AG09319 (cell line): ENCODE data around the gene MUC4.
"Not testable (repeated sequence)": the region's sequence is repeated elsewhere in the genome, so short reads cannot be mapped to it uniquely, and the experiment has no call there.

Experiments
- DNase-seq: peaks from one replicate; pipeline ENCODE4 v3.0.0-alpha.2; 2010; ENCODE audit warnings: low read depth; ENCODE audit errors: extremely low read depth
- TF ChIP-seq, protein P1 (sequence below): IDR thresholded peaks from 2 replicates; pipeline ENCODE4 v1.5.1; 2011; ENCODE audit warnings: low read depth, mild to moderate bottlenecking, inconsistent platforms, low read length, moderate library complexity

MUC4 gene

DNA sequence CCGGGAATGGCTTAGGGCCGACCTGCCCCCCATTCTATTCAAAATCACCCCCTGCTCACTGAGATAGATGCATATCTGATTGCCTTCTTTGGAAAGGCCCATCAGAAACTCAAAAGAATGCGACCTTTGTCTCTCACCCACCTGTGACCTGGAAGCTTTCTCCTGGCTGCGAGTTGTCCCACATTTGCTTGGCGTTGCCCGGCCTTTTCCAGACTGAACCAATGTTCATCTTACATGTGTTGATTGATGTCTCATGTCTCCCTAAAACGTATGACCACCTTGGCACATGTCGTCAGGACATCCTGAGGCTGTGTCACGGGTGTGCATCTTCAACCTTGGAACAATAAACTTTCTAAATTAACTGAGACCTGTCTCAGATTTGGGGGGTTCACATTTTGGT is 94.3 kb downstream of the MUC4 start:
- TF ChIP-seq, protein P1, sequence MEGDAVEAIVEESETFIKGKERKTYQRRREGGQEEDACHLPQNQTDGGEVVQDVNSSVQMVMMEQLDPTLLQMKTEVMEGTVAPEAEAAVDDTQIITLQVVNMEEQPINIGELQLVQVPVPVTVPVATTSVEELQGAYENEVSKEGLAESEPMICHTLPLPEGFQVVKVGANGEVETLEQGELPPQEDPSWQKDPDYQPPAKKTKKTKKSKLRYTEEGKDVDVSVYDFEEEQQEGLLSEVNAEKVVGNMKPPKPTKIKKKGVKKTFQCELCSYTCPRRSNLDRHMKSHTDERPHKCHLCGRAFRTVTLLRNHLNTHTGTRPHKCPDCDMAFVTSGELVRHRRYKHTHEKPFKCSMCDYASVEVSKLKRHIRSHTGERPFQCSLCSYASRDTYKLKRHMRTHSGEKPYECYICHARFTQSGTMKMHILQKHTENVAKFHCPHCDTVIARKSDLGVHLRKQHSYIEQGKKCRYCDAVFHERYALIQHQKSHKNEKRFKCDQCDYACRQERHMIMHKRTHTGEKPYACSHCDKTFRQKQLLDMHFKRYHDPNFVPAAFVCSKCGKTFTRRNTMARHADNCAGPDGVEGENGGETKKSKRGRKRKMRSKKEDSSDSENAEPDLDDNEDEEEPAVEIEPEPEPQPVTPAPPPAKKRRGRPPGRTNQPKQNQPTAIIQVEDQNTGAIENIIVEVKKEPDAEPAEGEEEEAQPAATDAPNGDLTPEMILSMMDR, result no peak
- DNase-seq, result no peak

DNA sequence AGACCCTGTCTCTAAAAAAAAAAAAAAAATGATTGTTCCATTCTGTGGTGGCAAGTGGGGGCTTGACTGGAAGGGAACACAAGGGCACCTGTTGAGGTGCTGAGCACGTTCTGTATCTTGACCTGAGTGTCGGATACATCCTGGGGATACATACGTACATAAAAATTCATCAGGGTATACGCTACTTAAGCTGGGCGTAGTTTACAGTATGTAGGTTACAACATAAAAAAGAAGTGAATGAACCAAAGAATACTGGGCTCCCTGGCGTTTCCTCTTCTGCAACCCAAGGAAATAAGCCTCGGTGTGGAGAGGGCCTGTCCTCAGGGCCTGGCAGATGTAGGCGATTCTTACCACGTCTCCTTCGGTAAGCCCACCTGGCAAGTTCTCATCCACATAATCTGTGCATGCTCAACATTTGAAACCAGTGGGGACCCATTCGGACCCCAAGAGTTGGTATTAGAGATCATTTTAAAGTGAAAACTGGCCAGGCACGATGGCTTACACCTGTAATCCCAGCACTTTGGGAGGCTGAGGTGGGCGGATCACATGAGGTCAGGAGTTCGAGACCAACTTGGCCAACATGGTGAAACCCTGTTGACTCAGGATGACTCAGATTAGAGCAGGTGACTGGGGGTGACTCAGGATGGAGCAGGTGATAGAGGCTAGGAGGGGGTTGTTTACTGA is 96.0 kb downstream of the MUC4 start:
- no peak for DNase-seq
- TF ChIP-seq, protein P1, result no peak

DNA sequence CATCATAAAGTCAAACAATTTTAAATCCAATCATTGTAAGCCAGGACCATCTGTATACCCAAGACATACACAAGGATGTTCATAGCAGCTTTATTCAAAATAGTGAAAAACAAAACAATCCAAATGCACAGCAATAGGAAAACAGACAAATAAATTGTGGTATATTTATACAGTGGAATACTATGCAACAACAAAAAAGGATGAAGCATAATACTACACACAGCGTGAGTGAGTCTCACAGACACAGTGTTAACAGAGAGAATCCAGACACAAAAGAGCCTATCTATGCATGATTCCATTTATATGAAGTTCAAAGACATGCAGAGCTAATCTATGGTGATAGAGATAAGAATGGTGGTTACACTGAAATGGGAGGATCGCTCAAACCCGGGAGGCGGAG is 96.6 kb downstream of the MUC4 start:
- TF ChIP-seq, protein P1, result no peak
- no peak for DNase-seq

DNA sequence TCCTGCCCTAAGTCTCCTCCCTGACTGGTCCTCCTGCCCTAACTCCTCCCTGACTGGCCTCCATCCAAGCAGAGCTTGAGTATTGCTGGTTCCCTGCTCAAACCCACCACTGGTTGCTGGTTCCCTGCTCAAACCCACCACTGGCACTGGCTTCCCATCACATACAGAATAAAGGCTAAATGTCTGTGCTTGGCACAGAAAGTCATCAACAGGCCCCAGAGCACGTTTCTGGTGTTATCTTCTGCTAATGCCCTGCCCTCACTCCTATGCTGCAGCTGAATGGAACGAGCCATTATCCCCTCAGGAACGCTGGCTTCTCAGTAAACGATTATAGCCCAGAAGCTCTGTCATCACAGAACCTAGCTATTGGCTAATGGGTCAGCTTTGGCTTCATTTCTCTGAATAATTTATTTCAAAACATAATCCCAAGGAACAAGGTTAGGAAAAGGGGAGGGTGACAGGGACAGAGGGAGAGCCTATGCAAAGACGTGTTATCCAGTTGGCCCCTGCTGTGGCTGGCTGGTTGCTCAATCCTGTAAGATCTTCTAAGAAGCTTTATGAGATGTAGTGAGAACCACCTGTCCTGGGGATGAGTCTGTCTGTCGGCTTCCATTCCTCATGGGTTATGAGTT is 97.2 kb downstream of the MUC4 start:
- TF ChIP-seq, protein P1, result no peak
- DNase-seq, result no peak

DNA sequence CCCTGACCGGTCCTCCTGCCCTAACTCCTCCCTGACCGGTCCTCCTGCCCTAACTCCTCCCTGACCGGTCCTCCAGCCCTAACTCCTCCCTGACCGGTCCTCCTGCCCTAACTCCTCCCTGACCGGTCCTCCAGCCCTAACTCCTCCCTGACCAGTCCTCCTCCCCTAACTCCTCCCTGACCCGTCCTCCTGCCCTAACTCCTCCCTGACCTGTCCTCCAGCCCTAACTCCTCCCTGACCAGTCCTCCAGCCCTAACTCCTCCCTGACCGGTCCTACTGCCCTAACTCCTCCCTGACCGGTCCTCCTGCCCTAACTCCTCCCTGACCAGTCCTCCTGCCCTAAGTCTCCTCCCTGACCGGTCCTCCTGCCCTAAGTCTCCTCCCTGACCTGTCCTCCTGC is 98.6 kb downstream of the MUC4 start:
- DNase-seq, result not testable (repeated sequence)

DNA sequence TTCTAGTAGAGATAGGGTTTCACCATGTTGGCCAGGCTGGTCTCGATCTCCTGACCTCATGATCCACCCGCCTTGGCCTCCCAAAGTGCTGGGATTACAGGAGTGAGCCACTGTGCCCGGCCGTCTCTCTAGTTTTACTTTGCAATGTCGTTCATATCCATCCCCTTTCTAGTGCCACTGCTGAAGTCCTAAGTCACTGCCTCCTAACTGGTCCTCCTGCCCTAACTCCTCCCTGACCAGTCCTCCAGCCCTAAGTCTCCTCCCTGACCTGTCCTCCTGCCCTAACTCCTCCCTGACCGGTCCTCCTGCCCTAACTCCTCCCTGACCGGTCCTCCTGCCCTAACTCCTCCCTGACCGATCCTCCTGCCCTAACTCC is 99.2 kb downstream of the MUC4 start:
- DNase-seq, result not testable (repeated sequence)

DNA sequence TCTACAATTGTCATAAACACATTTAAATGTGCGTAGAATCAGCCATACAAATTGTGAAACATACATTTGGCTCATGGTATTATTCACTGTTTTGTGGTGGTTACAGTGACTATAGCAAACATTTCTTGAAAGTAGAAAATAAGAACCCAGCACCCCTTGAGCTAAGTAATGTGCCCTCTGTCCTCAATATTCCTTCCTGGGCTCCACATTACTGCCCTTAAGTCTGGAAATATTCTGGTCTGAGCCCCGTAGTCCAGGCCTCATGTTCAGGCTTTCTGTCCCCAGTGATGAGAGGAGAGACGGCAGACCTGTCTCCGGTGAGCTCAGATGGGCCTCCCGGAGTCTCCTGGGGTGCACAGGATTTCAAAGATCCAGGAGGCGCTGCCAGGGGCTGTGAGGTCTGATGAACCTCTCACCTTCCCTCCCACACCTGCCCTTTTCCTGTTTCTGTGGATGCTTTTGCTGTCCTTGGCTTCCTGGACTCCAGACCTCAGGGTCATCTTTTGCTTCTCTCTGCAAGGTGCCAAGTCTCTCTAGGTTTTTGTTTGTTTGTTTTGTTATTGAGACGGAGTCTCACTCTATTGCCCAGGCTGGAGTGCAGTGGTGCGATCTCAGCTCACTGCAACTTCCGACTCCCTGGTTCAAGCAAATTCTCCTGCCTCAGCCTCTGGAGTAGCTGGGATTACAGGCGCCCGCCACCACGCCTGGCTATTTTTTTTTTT is 99.8 kb downstream of the MUC4 start:
- TF ChIP-seq, protein P1, result no peak

DNA sequence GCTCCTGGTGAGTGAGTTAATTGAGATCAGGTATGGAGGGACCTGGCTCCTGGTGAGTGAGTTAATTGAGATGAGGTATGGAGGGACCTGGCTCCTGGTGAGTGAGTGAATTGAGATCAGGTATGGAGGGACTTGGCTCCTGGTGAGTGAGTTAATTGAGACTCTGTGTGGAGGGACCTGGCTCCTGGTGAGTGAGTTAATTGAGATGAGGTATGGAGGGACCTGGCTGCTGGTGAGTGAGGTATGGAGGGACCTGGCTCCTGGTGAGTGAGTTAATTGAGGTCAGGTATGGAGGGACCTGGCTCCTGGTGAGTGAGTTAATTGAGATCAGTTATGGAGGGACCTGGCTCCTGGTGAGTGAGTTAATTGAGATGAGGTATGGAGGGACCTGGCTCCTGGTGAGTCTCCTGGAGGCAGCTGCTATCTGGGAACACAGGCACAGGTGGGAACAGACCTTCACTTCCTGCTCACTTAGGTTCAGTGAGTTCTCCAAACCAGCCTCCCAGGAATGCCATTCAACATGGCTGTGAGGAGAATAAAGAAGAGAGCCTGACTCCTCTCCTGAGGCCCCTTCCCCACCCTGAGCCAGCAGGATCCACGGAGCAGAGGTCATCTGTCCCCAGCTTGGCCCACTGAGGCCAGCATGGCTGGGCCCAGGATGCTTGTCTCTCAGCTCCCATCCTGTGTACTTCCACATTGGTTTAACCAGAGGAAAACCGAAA is 100.5 kb downstream of the MUC4 start:
- not testable (repeated sequence) for DNase-seq

More for the DNA sequence above, 99.8 kb downstream of the MUC4 start:
- no peak for DNase-seq

DNA sequence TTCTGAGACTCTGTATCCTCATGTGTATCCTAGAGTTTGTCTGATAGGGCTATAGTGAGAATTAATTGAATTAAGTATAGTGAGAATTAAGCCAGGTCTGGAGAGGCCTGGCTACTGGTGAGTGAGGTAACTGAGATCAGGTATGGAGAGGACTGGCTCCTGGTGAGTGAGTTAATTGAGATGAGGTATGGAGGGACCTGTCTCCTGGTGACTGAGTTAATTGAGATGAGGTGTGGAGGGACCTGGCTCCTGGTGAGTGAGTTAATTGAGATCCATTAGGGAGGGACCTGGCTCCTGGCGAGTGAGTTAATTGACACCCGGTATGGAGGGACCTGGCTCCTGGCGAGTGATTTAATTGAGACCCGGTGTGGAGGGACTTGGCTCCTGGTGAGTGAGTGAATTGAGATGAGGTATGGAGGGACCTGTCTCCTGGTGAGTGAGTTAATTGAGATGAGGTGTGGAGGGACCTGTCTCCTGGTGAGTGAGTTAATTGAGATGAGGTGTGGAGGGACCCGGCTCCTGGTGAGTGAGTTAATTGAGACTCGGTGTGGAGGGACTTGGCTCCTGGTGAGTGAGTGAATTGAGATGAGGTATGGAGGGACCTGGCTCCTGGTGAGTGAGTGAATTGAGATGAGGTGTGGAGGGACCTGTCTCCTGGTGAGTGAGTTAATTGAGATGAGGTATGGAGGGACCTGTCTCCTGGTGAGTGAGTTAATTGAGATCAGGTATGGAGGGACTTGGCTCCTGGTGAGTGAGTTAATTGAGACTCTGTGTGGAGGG is 101.4 kb downstream of the MUC4 start:
- not testable (repeated sequence) for DNase-seq
